ENCODE measurements around the gene WDR64.

Gene WDR64

GRCh38 chr1:241838897-241839296 is 186.8 kb downstream of the WDR64 start:
- H3K4me3 ChIP-seq (ENCODE audit: low read length) = no peak overlapping the region
- H3K9ac ChIP-seq (ENCODE audit: low read depth, low read length) = no peak overlapping the region
- no peak overlapping the region for H3K27ac ChIP-seq (ENCODE audit: low read length)
- no peaks in the 10 kb centered on the region for H3K9me3 ChIP-seq (ENCODE audit: insufficient read depth, low read depth, low read length)
- no peaks in the 10 kb centered on the region for H3K36me3 ChIP-seq (ENCODE audit: insufficient read depth, low read depth, low read length)
- H3K27me3 ChIP-seq (ENCODE audit: insufficient read depth, low read length) = no peaks in the 10 kb centered on the region
- peaks cover 6% of the 10 kb centered on the region; the same call in 1 of the 2 replicates for H3K4me1 ChIP-seq (ENCODE audit: insufficient read depth, low read length)

GRCh38 chr1:241839369-241839979 is 187.4 kb downstream of the WDR64 start:
- no peak overlapping the region for H3K4me3 ChIP-seq (ENCODE audit: low read length)
- H3K36me3 ChIP-seq (ENCODE audit: insufficient read depth, low read depth, low read length) = no peaks in the 10 kb centered on the region
- H3K9me3 ChIP-seq (ENCODE audit: insufficient read depth, low read depth, low read length) = no peaks in the 10 kb centered on the region
- H3K27ac ChIP-seq (ENCODE audit: low read length) = no peak overlapping the region
- no peaks in the 10 kb centered on the region for H3K27me3 ChIP-seq (ENCODE audit: insufficient read depth, low read length)
- peaks cover 6% of the 10 kb centered on the region; the same call in 1 of the 2 replicates for H3K4me1 ChIP-seq (ENCODE audit: insufficient read depth, low read length)
- H3K9ac ChIP-seq (ENCODE audit: low read depth, low read length) = no peak overlapping the region

- peaks cover 6% of the 10 kb centered on the region; the same call in 1 of the 2 replicates for H3K4me1 ChIP-seq (ENCODE audit: insufficient read depth, low read length)
- no peaks in the 10 kb centered on the region for H3K27me3 ChIP-seq (ENCODE audit: insufficient read depth, low read length)
- H3K36me3 ChIP-seq (ENCODE audit: insufficient read depth, low read depth, low read length) = no peaks in the 10 kb centered on the region
- H3K9ac ChIP-seq (ENCODE audit: low read depth, low read length) = 0 out of 2 replicates have a peak overlapping the region, but pooled peaks have one; percentile 9
- H3K27ac ChIP-seq (ENCODE audit: low read length) = no peak overlapping the region
- H3K4me3 ChIP-seq (ENCODE audit: low read length) = no peak overlapping the region
- H3K9me3 ChIP-seq (ENCODE audit: insufficient read depth, low read depth, low read length) = no peaks in the 10 kb centered on the region
Measured at GRCh38 chr1:241840164-241840563, 188.1 kb downstream of the WDR64 start.

- no peak overlapping the region for H3K9ac ChIP-seq (ENCODE audit: low read depth, low read length)
- no peaks in the 10 kb centered on the region for H3K27me3 ChIP-seq (ENCODE audit: insufficient read depth, low read length)
- H3K9me3 ChIP-seq (ENCODE audit: insufficient read depth, low read depth, low read length) = no peaks in the 10 kb centered on the region
- no peaks in the 10 kb centered on the region for H3K36me3 ChIP-seq (ENCODE audit: insufficient read depth, low read depth, low read length)
- peaks cover 6% of the 10 kb centered on the region; the same call in 1 of the 2 replicates for H3K4me1 ChIP-seq (ENCODE audit: insufficient read depth, low read length)
- no peak overlapping the region for H3K4me3 ChIP-seq (ENCODE audit: low read length)
- H3K27ac ChIP-seq (ENCODE audit: low read length) = no peak overlapping the region
Measured at GRCh38 chr1:241841691-241842090, 189.6 kb downstream of the WDR64 start.

GRCh38 chr1:241842565-241842964 is 190.5 kb downstream of the WDR64 start:
- Histone ChIP-seq H3K9ac (ENCODE audit: low read depth, low read length) (no peak overlapping the region), H3K4me3 (ENCODE audit: low read length) (no peak overlapping the region), H3K4me1 (ENCODE audit: insufficient read depth, low read length) (peaks cover 12% of the 10 kb centered on the region), H3K9me3 (ENCODE audit: insufficient read depth, low read depth, low read length) (no peaks in the 10 kb centered on the region), H3K27ac (ENCODE audit: low read length) (no peak overlapping the region), H3K36me3 (ENCODE audit: insufficient read depth, low read depth, low read length) (no peaks in the 10 kb centered on the region), H3K27me3 (ENCODE audit: insufficient read depth, low read length) (no peaks in the 10 kb centered on the region)

- no peak overlapping the region for H3K4me3 ChIP-seq (ENCODE audit: low read length)
- peaks cover 6% of the 10 kb centered on the region for H3K36me3 ChIP-seq (ENCODE audit: insufficient read depth, low read depth, low read length)
- no peaks in the 10 kb centered on the region for H3K9me3 ChIP-seq (ENCODE audit: insufficient read depth, low read depth, low read length)
- no peak overlapping the region for H3K9ac ChIP-seq (ENCODE audit: low read depth, low read length)
- H3K4me1 ChIP-seq (ENCODE audit: insufficient read depth, low read length) = peaks cover 17% of the 10 kb centered on the region
- no peak overlapping the region for H3K27ac ChIP-seq (ENCODE audit: low read length)
- no peaks in the 10 kb centered on the region for H3K27me3 ChIP-seq (ENCODE audit: insufficient read depth, low read length)
Measured at GRCh38 chr1:241844593-241844992, 192.5 kb downstream of the WDR64 start.

GRCh38 chr1:241846375-241846774 is 194.3 kb downstream of the WDR64 start:
- H3K36me3 ChIP-seq (ENCODE audit: insufficient read depth, low read depth, low read length) = peaks cover 21% of the 10 kb centered on the region
- no peak overlapping the region for H3K9ac ChIP-seq (ENCODE audit: low read depth, low read length)
- no peaks in the 10 kb centered on the region for H3K9me3 ChIP-seq (ENCODE audit: insufficient read depth, low read depth, low read length)
- H3K4me3 ChIP-seq (ENCODE audit: low read length) = no peak overlapping the region
- no peak overlapping the region for H3K27ac ChIP-seq (ENCODE audit: low read length)
- H3K4me1 ChIP-seq (ENCODE audit: insufficient read depth, low read length) = peaks cover 17% of the 10 kb centered on the region
- no peaks in the 10 kb centered on the region for H3K27me3 ChIP-seq (ENCODE audit: insufficient read depth, low read length)

GRCh38 chr1:241846862-241847539 is 194.9 kb downstream of the WDR64 start:
- peak overlapping the region; percentile 98 for H3K9ac ChIP-seq (ENCODE audit: low read depth, low read length)
- peaks cover 15% of the 10 kb centered on the region for H3K4me1 ChIP-seq (ENCODE audit: insufficient read depth, low read length)
- H3K36me3 ChIP-seq (ENCODE audit: insufficient read depth, low read depth, low read length) = peaks cover 28% of the 10 kb centered on the region
- H3K4me3 ChIP-seq (ENCODE audit: low read length) = peak overlapping the region; percentile 99
- H3K9me3 ChIP-seq (ENCODE audit: insufficient read depth, low read depth, low read length) = no peaks in the 10 kb centered on the region
- H3K27ac ChIP-seq (ENCODE audit: low read length) = no peak overlapping the region
- no peaks in the 10 kb centered on the region for H3K27me3 ChIP-seq (ENCODE audit: insufficient read depth, low read length)

GRCh38 chr1:241847540-241847795 is 195.4 kb downstream of the WDR64 start:
- Histone ChIP-seq H3K9me3 (ENCODE audit: insufficient read depth, low read depth, low read length) (no peaks in the 10 kb centered on the region), H3K27me3 (ENCODE audit: insufficient read depth, low read length) (no peaks in the 10 kb centered on the region), H3K27ac (ENCODE audit: low read length) (peak overlapping the region; percentile 92), H3K4me1 (ENCODE audit: insufficient read depth, low read length) (peaks cover 11% of the 10 kb centered on the region), H3K4me3 (ENCODE audit: low read length) (peak overlapping the region; percentile 99), H3K9ac (ENCODE audit: low read depth, low read length) (peak overlapping the region; percentile 98), H3K36me3 (ENCODE audit: insufficient read depth, low read depth, low read length) (peaks cover 32% of the 10 kb centered on the region)

- peak within 1 kb of the TSS; percentile 92 for H3K27ac ChIP-seq (ENCODE audit: low read length)
- no peaks in the 10 kb centered on the region for H3K27me3 ChIP-seq (ENCODE audit: insufficient read depth, low read length)
- no peaks in the 10 kb centered on the region for H3K9me3 ChIP-seq (ENCODE audit: insufficient read depth, low read depth, low read length)
- peak within 1 kb of the TSS; percentile 99 for H3K4me3 ChIP-seq (ENCODE audit: low read length)
- H3K9ac ChIP-seq (ENCODE audit: low read depth, low read length) = peak within 1 kb of the TSS; percentile 98
- peaks cover 37% of the 10 kb centered on the region for H3K36me3 ChIP-seq (ENCODE audit: insufficient read depth, low read depth, low read length)
- H3K4me1 ChIP-seq (ENCODE audit: insufficient read depth, low read length) = peaks cover 11% of the 10 kb centered on the region; the same call in 1 of the 2 replicates
Measured at GRCh38 chr1:241847796-241848685, 196.0 kb downstream of the WDR64 start, which contains the start of gene EXO1. EXO1 (plus strand) TSS chr1:241848204; CDS start chr1:241850426, 2,222 bp downstream.

- Histone ChIP-seq H3K4me1 (ENCODE audit: insufficient read depth, low read length) (peaks cover 11% of the 10 kb centered on the region; the same call in 1 of the 2 replicates), H3K9ac (ENCODE audit: low read depth, low read length) (peak overlapping the region; percentile 98), H3K9me3 (ENCODE audit: insufficient read depth, low read depth, low read length) (no peaks in the 10 kb centered on the region), H3K27me3 (ENCODE audit: insufficient read depth, low read length) (no peaks in the 10 kb centered on the region), H3K36me3 (ENCODE audit: insufficient read depth, low read depth, low read length) (peaks cover 45% of the 10 kb centered on the region), H3K27ac (ENCODE audit: low read length) (peak overlapping the region; percentile 92), H3K4me3 (ENCODE audit: low read length) (peak overlapping the region; percentile 99)
Measured at GRCh38 chr1:241848686-241849344, 196.7 kb downstream of the WDR64 start.
